ENCODE measurements around the gene ZBTB37.
"Not testable (repeated sequence)": the region's sequence is repeated elsewhere in the genome, so short reads cannot be mapped to it uniquely, and the experiment has no call there.

ZBTB37 gene, protein sequence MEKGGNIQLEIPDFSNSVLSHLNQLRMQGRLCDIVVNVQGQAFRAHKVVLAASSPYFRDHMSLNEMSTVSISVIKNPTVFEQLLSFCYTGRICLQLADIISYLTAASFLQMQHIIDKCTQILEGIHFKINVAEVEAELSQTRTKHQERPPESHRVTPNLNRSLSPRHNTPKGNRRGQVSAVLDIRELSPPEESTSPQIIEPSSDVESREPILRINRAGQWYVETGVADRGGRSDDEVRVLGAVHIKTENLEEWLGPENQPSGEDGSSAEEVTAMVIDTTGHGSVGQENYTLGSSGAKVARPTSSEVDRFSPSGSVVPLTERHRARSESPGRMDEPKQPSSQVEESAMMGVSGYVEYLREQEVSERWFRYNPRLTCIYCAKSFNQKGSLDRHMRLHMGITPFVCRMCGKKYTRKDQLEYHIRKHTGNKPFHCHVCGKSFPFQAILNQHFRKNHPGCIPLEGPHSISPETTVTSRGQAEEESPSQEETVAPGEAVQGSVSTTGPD

DNA sequence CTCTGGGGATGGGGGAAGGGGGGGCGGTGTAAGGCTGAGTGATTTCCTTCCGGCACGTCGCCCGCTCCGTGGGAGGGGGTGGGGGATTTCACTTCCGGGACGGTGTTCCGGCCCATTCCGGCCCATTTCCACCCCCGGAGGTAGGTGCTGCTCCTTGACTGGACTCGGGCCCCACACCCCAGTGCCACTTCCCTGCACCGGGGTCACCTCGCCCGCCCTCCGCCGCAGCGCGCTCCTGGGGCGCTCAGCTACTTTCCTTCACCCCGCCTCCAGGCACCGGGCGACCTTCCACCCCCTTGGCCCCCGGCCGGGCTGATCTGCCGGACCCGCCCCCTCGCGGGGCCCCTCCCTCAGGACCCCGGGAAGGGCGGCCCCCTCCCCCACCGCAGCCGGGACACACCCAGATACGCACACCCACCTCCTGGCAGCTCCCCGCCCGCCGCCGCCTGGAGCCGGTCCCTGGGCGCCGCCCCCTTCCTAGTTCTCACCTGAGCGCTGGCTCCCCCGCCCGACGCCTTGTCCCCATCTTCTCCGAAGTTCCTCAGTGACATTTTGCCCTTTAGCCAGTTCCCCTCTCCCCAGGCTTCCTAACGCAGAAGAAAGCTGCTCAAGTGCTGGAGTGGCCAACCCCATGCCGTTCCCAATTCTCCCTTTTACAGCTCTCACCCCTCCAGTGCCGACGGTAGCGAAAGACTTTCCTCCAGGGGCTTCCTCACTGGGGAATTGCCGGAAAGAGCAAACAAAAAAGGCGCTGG lies at the start of gene ZBTB37:
Gene ZBTB37 (plus strand): TSS at position 115 of the 755 bp plus-strand sequence. CDS start 1,846 bp downstream, outside the sequence.
- DNase-seq: peak; percentile 90

DNA sequence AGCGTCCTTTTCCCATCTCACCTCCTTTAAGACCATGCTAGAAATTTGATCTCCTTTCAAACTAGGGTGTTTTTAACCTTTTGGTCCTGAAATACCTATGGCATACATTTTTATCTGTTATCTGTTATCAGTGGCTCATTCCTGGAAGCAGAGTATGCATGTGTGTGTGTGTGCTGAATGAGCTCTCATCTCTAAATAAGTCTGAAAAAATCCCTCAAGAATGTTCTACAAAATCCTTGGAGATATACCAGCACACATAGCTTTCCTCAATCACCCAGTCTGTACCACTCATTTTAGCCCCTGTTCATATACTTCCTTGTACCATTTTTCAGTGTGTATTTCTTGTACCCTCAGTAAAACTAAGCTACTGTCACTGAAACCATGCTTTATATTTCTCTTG lies 49.7 kb upstream of the ZBTB37 start:
- no peak for DNase-seq

DNA sequence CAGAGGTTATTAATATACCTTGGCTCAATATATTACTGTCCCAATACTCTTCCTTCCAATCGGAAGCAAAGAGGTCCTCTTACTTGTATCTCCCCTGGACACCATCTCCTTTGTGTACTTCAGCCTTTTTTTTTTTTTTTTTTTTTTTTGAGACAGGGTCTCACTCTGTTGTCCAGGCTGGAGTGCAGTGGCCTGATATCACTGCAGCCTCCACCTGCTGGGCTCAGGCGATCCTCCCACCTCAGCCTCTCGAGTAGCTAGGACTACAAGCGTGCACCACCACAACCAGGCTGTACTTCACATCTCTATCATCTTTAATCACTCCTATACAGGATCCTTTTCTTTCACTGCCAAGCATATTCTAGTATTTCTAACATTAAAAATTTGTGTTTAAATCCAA lies 46.5 kb upstream of the ZBTB37 start:
- DNase-seq: no peak

DNA sequence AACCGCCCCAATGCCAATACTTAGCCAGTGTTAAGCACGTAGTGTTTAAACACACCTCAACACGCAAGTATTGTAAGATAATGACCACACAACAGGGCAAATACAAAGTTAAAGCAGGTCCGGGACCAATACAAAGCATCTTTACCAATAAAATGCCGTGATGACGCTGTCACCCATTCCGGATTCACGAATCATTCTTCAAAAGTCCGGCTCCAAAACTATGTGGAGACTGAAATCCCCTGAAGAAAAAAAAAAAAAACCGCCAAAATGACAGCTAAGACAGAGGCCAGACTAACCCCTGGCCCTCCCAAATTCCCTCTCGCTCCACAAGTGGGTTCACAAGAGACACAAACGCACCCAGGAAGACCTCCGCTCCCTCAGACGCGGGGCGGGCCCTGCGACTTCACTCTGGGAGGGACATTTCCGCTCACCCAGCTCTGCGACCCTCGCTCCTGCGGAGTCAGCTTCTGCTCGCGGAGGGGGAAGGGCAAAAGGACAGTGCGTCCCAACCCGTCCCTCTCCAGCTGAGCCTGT lies 44.3 kb upstream of the ZBTB37 start:
- no peak for DNase-seq

DNA sequence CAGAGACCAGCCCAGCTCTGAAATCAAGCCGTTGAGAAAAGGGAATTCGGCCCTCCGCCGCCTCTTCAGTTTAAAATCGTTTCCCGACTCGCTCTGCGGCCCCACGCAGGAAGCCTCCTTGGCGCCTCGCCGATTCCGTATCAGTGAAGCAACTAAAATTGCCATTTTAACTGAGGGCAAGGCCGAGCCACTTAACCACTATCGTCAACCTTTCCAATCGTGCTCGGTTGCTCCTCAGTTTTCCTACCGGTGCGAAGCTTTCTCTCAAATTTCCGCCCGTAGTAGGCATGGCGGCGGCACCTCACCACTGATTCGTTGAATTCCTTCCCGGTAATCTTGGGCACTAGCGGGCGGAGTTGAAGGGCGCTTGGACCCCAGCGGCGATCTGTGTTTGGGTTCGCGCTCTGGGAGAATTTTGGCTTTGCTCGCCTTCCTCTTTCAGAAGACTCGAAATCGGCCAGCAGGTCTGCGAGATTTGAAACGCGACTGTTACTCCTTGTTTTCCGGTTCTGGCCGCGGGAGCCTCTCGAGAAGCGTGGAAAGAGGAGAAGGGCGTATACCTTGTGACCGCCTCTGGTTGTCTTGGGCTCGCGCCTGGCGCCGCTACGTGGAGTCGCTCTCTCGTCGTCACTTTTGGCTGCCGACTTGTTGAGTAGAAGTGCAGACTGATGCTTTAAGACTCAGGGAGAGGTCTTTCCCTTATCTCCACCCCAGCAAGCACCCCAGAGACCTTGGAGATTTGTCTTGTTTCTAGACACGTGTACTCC lies 43.7 kb upstream of the ZBTB37 start, which contains the start of the genes CENPL and DARS2:
Gene CENPL (minus strand): TSS at position 569 of the 767 bp plus-strand sequence. CDS start 13,584 bp downstream, outside the sequence.
Gene DARS2 (plus strand): TSS at position 359 of the 767 bp plus-strand sequence. CDS start 557 bp downstream, outside the sequence.
- DNase-seq: peak; percentile 96

DNA sequence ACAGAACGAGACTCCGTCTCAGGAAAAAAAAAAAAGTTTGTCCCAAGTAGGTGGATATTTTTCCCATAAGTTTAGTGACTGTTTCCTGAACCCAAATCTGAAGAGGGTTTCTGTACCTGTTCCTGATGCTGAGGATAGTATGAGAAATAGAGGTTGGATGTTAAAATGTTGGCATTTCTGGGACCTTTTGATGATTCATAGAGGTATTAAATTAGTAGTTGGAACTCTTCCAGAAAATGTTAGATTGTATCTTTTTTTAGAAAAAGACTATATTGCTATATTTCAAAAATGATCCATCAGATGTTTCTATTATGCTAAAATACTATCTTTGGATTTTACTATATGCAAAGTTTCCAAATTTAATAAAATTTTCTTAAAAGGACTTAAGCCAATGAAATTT lies 40.6 kb upstream of the ZBTB37 start:
- DNase-seq: no peak

DNA sequence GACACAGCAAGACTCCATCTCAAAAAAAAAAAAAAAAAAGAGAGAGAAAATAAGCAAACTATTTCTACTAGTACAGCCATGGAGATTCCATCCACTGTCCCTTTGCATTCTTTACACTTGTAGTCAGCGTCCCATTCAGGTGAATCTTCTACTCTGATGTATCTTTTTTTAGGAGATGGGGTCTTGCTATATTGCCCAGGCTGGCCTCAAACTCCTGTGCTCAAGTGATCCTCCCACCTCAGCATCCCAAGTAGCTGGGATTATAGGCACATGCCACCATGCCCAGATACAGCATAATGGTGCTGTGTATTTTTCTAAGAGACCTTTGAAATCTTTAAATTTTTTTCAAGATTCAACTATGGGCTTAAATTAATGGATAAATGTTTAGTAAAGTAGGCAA lies 35.4 kb upstream of the ZBTB37 start:
- no peak for DNase-seq

DNA sequence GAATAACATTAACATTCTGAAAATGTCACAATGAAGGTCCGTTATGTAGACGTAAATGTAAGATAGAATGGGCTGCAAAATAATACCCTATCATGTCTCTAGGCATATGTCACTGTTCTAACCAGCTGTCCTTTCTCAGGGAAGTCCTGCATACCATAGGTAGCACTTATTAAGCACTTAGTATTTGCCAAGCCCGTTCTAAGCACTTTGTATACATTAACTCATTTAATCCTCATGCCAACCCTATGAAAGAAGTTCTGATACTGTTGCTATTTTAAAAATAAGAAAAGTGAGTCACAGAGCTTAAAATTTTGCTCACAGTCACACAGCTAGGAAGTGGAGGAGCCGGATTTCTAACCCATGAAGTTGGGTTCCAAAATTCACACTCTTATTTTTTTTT lies 16.1 kb upstream of the ZBTB37 start:
- DNase-seq: no peak

DNA sequence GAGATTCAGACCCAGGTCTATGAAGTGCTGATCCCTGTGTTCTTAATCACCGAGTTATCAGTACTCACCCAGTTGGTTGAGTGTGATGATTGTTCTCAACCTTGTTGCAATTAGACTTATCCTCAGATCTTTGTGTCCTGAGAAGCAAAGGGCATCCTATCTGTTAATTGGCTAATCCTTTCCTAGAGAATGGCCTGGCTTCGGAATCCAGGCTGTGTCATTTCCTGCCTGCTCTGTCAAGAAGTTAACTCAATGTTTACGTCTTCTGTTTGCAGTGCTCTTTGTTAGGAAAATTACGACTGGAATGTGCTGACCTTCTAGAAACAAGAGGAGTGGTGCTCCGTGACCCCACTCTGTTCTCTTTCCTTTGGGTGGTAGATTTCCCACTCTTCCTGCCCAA lies 15.1 kb upstream of the ZBTB37 start:
- DNase-seq: no peak

DNA sequence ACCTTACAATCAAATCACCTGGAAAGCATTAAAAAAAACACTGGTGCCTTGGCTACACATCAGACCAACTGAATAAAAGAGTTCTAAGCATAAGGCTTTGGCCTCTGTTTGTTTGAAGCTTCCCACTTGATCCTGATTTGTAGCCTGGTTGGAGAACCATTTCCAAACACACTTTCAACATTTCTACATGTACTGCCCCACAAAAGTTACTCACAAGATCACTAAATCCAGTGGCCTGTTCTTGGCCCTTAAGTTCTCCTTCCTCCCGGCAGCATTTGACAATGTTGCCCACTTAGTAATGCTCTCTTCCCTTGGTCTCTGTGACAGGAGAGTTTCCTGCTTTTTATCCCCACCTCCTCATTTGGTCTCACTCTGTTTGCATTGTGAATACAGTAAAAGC lies 12.2 kb upstream of the ZBTB37 start:
- no peak for DNase-seq

DNA sequence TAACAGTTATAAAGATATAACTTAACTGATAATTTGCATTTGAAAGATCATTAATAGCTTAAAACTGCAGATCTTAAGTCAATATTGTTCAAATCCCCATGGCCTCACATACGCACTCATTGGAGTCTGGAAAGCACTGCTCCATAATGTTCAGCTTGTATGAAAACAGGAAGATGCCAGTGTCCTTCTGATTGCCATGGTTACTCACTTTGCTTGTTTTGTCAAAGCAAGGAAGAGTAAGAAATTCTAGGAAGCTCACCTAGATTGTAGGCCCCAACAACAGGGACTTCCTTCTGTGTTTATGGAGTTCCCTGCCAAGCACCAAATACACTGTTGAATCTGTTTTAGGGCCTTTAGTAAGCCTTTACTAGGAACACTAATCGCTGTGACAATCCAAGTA lies 11.3 kb upstream of the ZBTB37 start:
- DNase-seq: no peak

DNA sequence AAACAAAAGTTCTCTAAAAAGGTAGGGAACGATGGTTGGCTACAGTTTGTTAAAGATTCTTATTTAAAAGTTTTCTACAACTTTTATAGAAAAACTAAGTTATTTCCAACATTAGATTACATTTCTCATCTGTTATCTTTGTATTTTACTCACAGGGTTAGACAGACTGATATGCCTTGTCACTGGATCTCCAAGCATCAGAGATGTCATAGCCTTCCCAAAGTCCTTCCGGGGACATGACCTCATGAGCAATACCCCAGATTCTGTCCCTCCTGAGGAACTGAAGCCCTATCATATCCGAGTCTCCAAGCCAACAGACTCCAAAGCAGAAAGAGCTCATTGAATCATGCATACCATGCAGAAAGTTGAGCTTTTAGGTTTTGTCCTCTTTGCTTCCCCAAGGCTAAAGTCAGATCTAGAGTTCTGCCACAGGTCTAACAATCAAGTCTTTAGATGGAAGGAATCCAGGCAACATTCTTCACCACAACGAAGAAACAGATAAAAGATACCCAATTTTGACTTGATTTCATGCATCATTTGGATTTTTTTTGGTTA lies 10.7 kb upstream of the ZBTB37 start:
- no peak for DNase-seq

DNA sequence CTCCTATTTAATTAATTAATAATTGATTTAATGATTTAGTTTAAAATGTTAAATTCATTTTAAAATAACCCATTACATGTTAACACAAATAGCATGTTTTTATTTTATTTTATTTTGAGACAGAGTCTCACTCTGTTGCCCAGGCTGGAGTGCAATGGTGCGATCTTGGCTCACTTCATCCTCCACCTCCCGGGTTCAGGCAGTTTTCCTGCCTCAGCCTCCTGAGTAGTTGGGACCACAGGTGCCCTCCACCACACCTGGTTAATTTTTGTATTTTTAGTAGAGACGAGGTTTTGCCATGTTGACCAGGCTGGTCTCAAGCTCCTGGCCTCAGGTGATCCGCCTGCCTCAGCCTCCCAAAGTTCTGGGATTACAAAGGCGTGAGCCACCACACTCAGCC lies 8.6 kb upstream of the ZBTB37 start:
- DNase-seq: not testable (repeated sequence)

DNA sequence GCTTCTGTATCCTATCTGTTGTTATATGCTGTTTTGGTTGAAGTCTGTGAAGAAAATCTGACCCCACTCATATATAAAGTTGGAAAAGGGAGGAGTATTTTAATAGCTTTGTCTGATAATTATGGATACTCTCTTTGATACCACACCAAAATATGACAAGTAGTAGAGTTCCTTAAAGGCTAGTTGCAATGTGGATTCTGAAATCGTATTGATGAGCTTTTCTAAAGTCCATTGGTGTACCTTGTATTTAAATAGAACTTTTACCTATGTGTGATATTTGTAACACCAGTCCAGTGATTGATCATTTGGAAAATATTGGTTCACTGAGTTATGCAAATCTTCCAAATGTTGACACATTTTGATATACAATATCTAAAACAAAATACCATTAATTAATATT lies 8.1 kb upstream of the ZBTB37 start:
- DNase-seq: no peak

DNA sequence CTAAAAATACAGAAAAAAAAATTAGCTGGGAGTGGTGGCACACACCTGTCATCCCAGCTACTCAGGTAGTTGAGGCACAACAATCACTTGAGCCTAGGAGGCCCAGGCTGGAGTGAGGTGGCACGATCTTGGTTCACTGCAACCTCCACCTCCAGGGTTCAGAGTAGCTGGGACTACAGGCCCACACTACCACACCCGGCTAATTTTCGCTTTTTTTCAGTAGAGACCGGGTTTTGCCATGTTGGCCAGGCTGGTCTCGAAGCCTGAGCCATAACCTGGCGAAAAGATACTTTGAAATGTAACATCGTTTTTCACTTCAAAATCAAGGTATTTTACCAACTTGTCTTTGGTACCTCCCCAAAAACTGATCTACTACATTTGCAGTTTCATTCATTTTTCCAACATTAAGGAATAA lies 6.4 kb upstream of the ZBTB37 start:
- no peak for DNase-seq

DNA sequence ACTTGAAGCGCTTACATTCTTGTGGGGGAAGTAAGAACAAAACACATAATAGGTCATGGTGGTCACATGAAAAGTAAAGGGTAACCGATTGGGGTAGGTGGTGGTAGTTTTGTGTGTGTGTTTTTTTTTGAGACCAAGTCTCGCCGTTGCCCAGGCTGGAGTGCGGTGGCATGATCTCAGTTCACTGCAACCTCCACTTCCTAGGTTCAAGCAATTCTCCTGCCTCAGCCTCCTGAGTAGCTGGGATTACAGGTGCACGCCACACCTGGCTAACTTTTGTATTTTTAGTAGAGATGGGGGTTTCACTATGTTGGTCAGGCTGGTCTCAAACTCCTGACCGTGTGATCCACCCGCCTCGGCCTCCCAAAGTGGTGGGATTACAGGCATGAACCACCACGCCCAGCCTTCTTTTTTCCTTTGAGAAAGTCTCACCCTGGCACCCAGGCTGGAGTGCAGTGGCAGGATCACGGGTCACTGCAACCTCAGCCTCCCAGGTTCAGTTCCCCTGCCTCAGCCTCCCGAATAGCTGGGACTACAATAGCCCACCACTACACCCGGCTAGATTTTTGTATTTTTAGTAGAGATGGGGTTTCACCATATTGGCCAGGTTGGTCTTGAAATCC lies 5.9 kb upstream of the ZBTB37 start:
- peak; percentile 12 for DNase-seq

DNA sequence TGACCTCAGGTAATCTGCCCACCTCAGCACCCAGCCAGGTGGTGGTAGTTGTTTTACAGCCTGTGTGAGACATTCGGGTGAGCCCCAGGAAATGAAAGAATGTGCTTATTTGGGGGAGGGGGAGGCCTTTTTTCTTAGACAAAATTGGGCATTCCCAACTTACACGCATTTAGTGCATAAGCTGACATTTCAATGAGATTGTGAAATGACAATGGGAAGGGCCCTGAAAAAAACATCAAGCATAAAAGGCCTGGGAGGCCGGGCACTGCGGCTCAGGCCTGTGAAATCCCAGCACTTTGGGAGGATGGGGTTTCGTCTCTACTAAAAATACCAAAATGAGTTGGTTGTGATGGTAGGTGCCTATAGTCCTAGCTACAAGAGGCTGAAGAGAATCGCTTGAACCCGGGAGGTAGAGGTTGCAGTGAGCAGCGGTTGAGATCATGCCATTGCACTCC lies 5.4 kb upstream of the ZBTB37 start:
- no peak for DNase-seq

DNA sequence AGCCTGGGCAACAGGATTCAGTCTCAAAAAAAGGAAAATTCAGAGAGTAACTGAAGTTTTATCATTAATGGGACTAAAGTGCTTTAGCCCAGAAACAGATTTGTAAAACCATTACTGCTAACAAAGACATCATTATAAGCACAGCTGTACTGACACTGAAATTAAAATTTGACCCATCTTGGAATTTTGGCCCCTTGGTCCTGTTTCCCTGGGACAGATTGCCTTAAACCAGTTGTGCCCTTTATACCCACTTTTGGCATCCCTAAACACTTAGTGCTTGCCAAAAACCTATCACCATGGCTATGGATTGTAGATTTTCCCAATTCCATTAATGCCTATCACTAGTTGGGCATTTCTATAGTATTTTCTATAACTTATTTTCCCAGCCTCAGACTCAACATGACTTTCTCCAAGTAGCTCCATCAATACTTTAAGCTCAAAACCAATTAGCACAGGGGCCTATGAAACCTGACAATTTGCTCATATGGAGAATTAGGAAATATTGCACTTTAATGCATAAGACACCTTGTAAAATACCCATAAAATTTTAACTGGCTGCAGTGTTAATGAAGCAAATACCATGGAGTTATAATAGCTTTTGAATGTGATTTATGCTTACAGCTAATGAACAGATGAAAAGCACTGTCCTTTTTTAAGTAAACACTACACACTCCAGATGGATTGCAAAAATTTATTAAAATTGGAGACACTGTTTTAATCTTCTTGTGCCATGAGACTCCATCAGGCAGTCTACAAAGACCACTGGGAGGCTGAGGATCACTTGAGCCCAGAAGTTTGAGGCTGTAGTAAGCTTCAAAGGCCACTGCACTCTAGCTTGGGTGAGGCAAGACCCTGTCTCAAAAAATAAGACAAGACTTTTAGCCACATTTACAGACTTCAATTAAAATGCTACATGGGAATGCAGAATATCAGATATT lies 4.7 kb upstream of the ZBTB37 start:
- no peak for DNase-seq

DNA sequence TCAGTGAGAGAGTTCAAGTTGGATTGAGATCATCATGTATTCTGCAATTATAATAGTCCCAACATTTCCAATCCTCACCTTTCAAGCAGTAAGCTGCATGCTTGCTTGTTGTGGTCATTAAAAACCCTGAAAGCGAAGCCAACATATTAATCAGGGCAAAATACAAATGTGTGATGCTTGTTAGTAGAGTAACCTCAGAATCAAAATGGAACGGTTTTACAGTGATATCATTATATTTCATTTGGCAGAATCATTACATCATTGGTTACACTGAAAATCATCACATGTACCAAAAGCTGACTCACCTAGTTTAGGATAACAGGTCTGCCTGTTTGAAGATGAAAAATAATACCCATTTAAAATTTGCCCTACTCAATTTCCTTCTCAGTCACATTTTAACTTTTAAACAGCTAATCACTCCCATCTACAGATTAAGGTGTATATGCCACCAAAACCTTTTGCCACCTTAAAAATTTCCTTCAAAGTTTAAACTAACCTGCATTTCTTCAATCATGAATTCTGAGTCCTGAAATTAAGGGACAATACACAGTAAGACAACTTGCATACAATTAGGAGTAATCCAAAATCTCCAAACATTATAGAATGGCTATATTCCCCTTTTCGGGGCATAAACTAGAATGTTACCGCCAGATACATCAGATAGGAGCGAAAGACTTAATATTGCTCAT lies 3.9 kb upstream of the ZBTB37 start:
- no peak for DNase-seq

Data from GDM1 (cell line).